ENCODE results near the gene SPRYD4.

GRCh38 chr12:56476143-56476542 lies 7.8 kb downstream of the SPRYD4 start:
- TF ChIP-seq EZH2phosphoT487 (IDR thresholded peaks at IDR 0.05; ENCODE audit: low read length) (no peak), CTCF (IDR thresholded peaks at IDR 0.05; ENCODE audit: low read length) (no peak)
